ENCODE results near the gene ACAP1. TPM values are rescaled to one million over a fixed set of nuclear protein-coding genes. Genes with fewer than 3 reads are reported as not detected.
"Not testable (repeated sequence)": the region's sequence is repeated elsewhere in the genome, so short reads cannot be mapped to it uniquely, and the experiment has no call there.

The ACAP1 gene
- total RNA-seq, 4 donors from 2014 or later = 0.70 to 12.4 (median 4.5) TPM

GRCh38 chr17:7330638-7331015 is 5.7 kb upstream of the ACAP1 start:
- TF ChIP-seq, protein P1, sequence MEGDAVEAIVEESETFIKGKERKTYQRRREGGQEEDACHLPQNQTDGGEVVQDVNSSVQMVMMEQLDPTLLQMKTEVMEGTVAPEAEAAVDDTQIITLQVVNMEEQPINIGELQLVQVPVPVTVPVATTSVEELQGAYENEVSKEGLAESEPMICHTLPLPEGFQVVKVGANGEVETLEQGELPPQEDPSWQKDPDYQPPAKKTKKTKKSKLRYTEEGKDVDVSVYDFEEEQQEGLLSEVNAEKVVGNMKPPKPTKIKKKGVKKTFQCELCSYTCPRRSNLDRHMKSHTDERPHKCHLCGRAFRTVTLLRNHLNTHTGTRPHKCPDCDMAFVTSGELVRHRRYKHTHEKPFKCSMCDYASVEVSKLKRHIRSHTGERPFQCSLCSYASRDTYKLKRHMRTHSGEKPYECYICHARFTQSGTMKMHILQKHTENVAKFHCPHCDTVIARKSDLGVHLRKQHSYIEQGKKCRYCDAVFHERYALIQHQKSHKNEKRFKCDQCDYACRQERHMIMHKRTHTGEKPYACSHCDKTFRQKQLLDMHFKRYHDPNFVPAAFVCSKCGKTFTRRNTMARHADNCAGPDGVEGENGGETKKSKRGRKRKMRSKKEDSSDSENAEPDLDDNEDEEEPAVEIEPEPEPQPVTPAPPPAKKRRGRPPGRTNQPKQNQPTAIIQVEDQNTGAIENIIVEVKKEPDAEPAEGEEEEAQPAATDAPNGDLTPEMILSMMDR (IDR thresholded peaks at IDR 0.05) = no peak
- TF ChIP-seq POLR2AphosphoS5 (IDR thresholded peaks at IDR 0.05) (no peak), POLR2A (IDR thresholded peaks at IDR 0.05) (no peak), EP300 (IDR thresholded peaks at IDR 0.05) (no peak)
- Histone ChIP-seq H3K9me3 (no peaks in the 10 kb centered on the region), H3K36me3 (peaks cover 10% of the 10 kb centered on the region), H3K27ac (peak overlapping the region; percentile 86), H3K27me3 (no peaks in the 10 kb centered on the region), H3K4me1 (peaks cover 26% of the 10 kb centered on the region), H3K4me3 (peak overlapping the region; percentile 71)
- DNase-seq (ENCODE audit: low spot score in 2 of 2) = no peak
- 78% methylated on average over 6 of the region's 13 CpGs for WGBS

- WGBS = 33% methylated on average over 6 of the region's 7 CpGs
Observed at GRCh38 chr17:7332111-7332510, 4.2 kb upstream of the ACAP1 start.

GRCh38 chr17:7332600-7333069 is 3.7 kb upstream of the ACAP1 start:
- H3K36me3 ChIP-seq; H3K27me3 ChIP-seq; H3K27ac ChIP-seq; H3K4me3 ChIP-seq; H3K9me3 ChIP-seq; DNase-seq (ENCODE audit: low spot score in 2 of 2): not testable (repeated sequence)
- 39% methylated on average over 14 of the region's 14 CpGs for WGBS
- H3K4me1 ChIP-seq = peaks cover 23% of the 10 kb centered on the region

More at GRCh38 chr17:7332111-7332510, 4.2 kb upstream of the ACAP1 start:
- Histone ChIP-seq H3K9me3 (no peaks in the 10 kb centered on the region), H3K36me3 (no peaks in the 10 kb centered on the region), H3K27me3 (peaks cover 8% of the 10 kb centered on the region), H3K4me3 (no peak overlapping the region), H3K27ac (no peak overlapping the region), H3K4me1 (peaks cover 26% of the 10 kb centered on the region)
- no peak for DNase-seq (ENCODE audit: low spot score in 2 of 2)
- TF ChIP-seq, protein P1 (IDR thresholded peaks at IDR 0.05) = no peak
- TF ChIP-seq EP300 (IDR thresholded peaks at IDR 0.05) = no peak
- no peak for TF ChIP-seq POLR2AphosphoS5 (IDR thresholded peaks at IDR 0.05)
- no peak for TF ChIP-seq POLR2A (IDR thresholded peaks at IDR 0.05)

DNA sequence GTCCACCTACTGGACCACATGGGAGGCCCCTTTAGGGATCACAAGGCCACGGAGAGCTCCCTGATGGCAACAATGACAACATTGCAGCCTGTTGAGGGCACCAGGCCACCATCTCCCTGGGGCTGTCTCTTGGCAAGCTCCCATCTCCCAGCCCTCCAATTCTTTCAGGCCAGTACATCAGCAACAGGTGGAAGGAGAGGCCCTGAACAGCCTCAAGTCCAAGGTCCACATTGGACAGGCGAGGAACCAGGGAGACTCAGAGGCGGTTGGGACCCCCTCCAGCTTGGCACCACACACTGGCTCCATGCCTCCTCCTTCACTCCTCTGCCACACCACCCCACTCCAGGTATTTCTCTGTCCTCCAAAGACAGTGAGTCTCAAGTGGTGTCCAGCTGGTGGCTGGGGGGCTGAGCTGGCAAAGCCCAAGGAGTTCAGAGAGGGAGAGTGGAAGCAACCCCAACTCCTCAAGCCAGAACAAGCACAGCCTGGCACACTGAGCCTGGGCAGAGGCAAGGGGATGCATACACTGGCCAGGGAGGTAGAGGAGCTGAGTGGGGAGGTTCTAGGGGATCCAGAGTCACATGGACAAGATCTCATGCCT is 1.3 kb upstream of the ACAP1 start:
- peaks cover 8% of the 10 kb centered on the region for H3K27me3 ChIP-seq
- 66% methylated on average over 3 of the region's 3 CpGs for WGBS
- TF ChIP-seq POLR2A (IDR thresholded peaks at IDR 0.05) (no peak), POLR2AphosphoS5 (IDR thresholded peaks at IDR 0.05) (no peak), EP300 (IDR thresholded peaks at IDR 0.05) (no peak)
- TF ChIP-seq, protein P1 (IDR thresholded peaks at IDR 0.05) = no peak
- no peaks in the 10 kb centered on the region for H3K9me3 ChIP-seq
- no peaks in the 10 kb centered on the region for H3K36me3 ChIP-seq
- H3K27ac ChIP-seq = no peak overlapping the region
- no peak overlapping the region for H3K4me3 ChIP-seq
- DNase-seq (ENCODE audit: low spot score in 2 of 2) = no peak
- peaks cover 12% of the 10 kb centered on the region for H3K4me1 ChIP-seq

DNA sequence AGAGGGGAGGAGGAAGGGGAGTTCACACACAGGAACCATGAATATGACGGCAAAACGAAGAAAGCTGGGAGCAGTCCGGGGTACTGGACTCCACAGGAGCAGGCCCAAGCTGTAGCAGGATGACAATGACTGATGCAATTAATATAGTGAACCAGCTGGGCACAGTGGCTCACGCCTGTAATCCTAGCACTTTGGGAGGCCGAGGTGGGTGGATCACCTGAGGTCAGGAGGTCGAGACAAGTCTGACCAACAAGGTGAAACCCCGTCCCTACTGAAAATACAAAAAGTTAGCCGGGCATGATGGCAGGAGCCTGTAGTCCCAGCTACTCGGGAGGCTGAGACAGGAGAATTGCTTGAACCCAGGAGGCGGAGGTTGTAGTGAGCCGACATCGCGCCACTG is 564 bp upstream of the ACAP1 start:
- not testable (repeated sequence) for DNase-seq (ENCODE audit: low spot score in 2 of 2); H3K4me3 ChIP-seq; H3K27me3 ChIP-seq; H3K9me3 ChIP-seq; H3K4me1 ChIP-seq; H3K36me3 ChIP-seq; H3K27ac ChIP-seq
- WGBS = 81% methylated on average over 13 of the region's 13 CpGs

DNA sequence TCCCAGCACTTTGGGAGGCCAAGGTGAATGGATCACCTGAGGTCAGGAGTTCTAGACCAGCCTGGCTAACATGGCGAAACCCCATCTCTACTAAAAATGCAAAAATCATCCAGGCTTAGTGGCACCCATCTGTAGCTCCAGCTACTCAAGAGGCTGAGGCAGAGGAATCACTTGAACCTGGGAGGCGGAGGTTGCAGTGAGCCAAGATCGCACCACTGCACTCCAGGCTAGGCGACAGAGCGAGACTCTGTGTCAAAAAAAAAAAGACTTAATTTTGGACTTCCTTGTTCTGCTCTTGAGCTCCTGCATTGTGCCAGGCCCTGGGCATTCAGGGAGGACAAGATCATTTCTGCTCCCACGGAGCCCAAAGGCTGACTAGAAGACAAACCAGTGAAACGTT is 1.3 kb downstream of the ACAP1 start:
- peak overlapping the region; percentile 29 for H3K4me3 ChIP-seq
- not testable (repeated sequence) for H3K36me3 ChIP-seq; DNase-seq (ENCODE audit: low spot score in 2 of 2); H3K27ac ChIP-seq; H3K27me3 ChIP-seq; H3K4me1 ChIP-seq; H3K9me3 ChIP-seq
- 76% methylated on average over 7 of the region's 7 CpGs for WGBS

DNA sequence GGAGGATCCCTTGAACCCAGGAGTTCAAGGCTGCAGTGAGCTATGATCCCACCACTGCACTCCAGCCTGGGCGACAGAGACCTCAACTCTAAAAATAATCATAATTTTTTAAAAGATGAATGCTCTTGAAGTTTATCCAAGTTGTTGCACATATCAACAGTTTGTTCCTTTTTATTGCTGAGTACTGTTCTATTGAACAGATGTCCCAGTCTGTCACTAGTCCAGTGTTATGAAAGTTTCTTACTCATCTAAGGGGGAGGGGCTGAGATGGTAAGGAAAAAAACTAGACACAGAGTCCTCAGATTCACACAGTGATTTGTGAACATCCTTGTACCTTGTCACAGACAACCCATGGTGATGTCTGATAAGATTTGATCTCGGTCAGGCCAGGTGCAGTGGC is 3.9 kb downstream of the ACAP1 start:
- Histone ChIP-seq H3K27ac (no peak overlapping the region), H3K36me3 (no peaks in the 10 kb centered on the region), H3K4me3 (no peak overlapping the region), H3K9me3 (no peaks in the 10 kb centered on the region), H3K4me1 (peaks cover 7% of the 10 kb centered on the region), H3K27me3 (peaks cover 17% of the 10 kb centered on the region)
- WGBS = 82% methylated on average over 2 of the region's 2 CpGs
- TF ChIP-seq POLR2AphosphoS5 (IDR thresholded peaks at IDR 0.05) = no peak
- TF ChIP-seq, protein P1 (IDR thresholded peaks at IDR 0.05) = no peak
- no peak for TF ChIP-seq POLR2A (IDR thresholded peaks at IDR 0.05)
- no peak for TF ChIP-seq EP300 (IDR thresholded peaks at IDR 0.05)
- DNase-seq (ENCODE audit: low spot score in 2 of 2) = no peak
